Loucy (cell line): Measurements from ENCODE around the gene LARP1B.

ENCODE experiments used
- CTCF ChIP-seq: fragments of 200-600 bp; sonication (generic); conservative IDR thresholded peaks from 2 replicates; pipeline ENCODE4 v1.5.1; 2014; ENCODE audit warnings: mild to moderate bottlenecking, antibody characterized with exemption, low read length
- EZH2phosphoT487 ChIP-seq: fragments of 200-600 bp; IDR thresholded peaks from 2 replicates; pipeline ENCODE4 v1.6.1; 2018; ENCODE audit warnings: antibody characterized with exemption, mild to moderate bottlenecking, moderate library complexity, borderline replicate concordance

DNA sequence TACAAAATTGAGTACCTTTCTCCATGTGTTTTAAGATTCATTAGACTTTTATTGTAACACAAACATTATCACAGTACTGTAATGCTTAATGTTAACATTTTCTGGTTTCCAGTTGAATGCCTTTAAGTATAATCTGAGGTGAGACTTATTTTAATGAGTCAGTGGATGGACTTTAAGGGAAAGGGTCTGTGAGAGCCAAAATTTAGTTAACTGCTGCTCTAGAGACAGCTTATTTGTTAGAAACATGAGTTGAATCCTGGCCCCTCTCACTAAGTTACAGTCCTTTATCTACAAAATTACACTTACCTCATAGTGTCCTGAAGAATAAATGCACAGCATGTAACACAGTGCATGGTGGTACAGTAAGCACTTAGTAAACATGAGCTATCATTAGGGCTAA is 160.5 kb downstream of the LARP1B start:
- no peak for TF ChIP-seq CTCF
- no peak for TF ChIP-seq EZH2phosphoT487
